GM18502 (cell line): ENCODE data around the gene AKR1C3.
"Not testable (repeated sequence)": the region's sequence is repeated elsewhere in the genome, so short reads cannot be mapped to it uniquely, and the experiment has no call there.

Experiments
- ATAC-seq: cut with Tn5 transposase; IDR thresholded peaks from one replicate; pipeline ENCODE4 v1.9.1; 2021; ENCODE audit warnings: mild to moderate bottlenecking; ENCODE audit not compliant: unreplicated experiment, poor library complexity

AKR1C3 gene

GRCh38 chr10:5125315-5126044, 31.3 kb downstream of the AKR1C3 start:
- no peak for ATAC-seq

- no peak for ATAC-seq
Observed at GRCh38 chr10:5135581-5135980, 41.4 kb downstream of the AKR1C3 start.

- ATAC-seq: no peak
Observed at GRCh38 chr10:5136468-5137087, 42.4 kb downstream of the AKR1C3 start.

GRCh38 chr10:5137699-5138098, 43.5 kb downstream of the AKR1C3 start:
- ATAC-seq: not testable (repeated sequence)

- no peak for ATAC-seq
Observed at GRCh38 chr10:5142199-5142598, 48.0 kb downstream of the AKR1C3 start.

- no peak for ATAC-seq
Observed at GRCh38 chr10:5143137-5143536, 48.9 kb downstream of the AKR1C3 start.

- ATAC-seq: no peak
Observed at GRCh38 chr10:5146920-5147254, 52.7 kb downstream of the AKR1C3 start.

- ATAC-seq: no peak
Observed at GRCh38 chr10:5147255-5147980, 53.2 kb downstream of the AKR1C3 start.

GRCh38 chr10:5147981-5148677, 53.9 kb downstream of the AKR1C3 start:
- ATAC-seq: no peak

GRCh38 chr10:5148678-5149032, 54.4 kb downstream of the AKR1C3 start:
- no peak for ATAC-seq

- no peak for ATAC-seq
Observed at GRCh38 chr10:5151076-5151475, 56.9 kb downstream of the AKR1C3 start.

GRCh38 chr10:5155951-5156350, 61.7 kb downstream of the AKR1C3 start:
- no peak for ATAC-seq
